Measurements from ENCODE around the gene SLC25A41. TPM values are rescaled to one million over a fixed set of nuclear protein-coding genes. Genes with fewer than 3 reads are reported as not detected.

The SLC25A41 gene
- total RNA-seq, 1 donor from 2014 or later: not detected

- DNase-seq (ENCODE audit: low read depth): no peak
- no peak for FAIRE-seq
- Histone ChIP-seq H3K36me3 (ENCODE audit: control insufficient read depth, insufficient read depth, low read length) (peaks cover 18% of the 10 kb centered on the region), H3K4me3 (ENCODE audit: low read depth, low read length) (peak within 1 kb of the TSS; percentile 66), H3K27me3 (ENCODE audit: control insufficient read depth, insufficient read depth, low read length) (no peaks in the 10 kb centered on the region)
- TF ChIP-seq CTCF (IDR thresholded peaks at IDR 0.05; ENCODE audit: insufficient read depth, low read length, severe bottlenecking): no peak
Measured at GRCh38 chr19:6424195-6424938, 9.2 kb downstream of the SLC25A41 start, which contains the start of gene KHSRP. Gene KHSRP (minus strand): TSS chr19:6424811. CDS start chr19:6424701, 110 bp downstream.

- Histone ChIP-seq H3K4me3 (ENCODE audit: low read depth, low read length) (peak overlapping the region; percentile 66), H3K36me3 (ENCODE audit: control insufficient read depth, insufficient read depth, low read length) (peaks cover 22% of the 10 kb centered on the region), H3K27me3 (ENCODE audit: control insufficient read depth, insufficient read depth, low read length) (no peaks in the 10 kb centered on the region)
- FAIRE-seq: no peak
- peak; percentile 33 for DNase-seq (ENCODE audit: low read depth)
- no peak for TF ChIP-seq CTCF (IDR thresholded peaks at IDR 0.05; ENCODE audit: insufficient read depth, low read length, severe bottlenecking)
Measured at GRCh38 chr19:6423499-6424194, 9.9 kb downstream of the SLC25A41 start.

- FAIRE-seq (no peak), DNase-seq (ENCODE audit: low read depth) (no peak)
- no peaks in the 10 kb centered on the region for H3K27me3 ChIP-seq (ENCODE audit: control insufficient read depth, insufficient read depth, low read length)
- no peak overlapping the region for H3K4me3 ChIP-seq (ENCODE audit: low read depth, low read length)
- H3K36me3 ChIP-seq (ENCODE audit: control insufficient read depth, insufficient read depth, low read length): peaks cover 42% of the 10 kb centered on the region
- no peak for TF ChIP-seq CTCF (IDR thresholded peaks at IDR 0.05; ENCODE audit: insufficient read depth, low read length, severe bottlenecking)
Measured at GRCh38 chr19:6421075-6422014, 12.2 kb downstream of the SLC25A41 start.

- H3K4me3 ChIP-seq (ENCODE audit: low read depth, low read length): no peak overlapping the region
- DNase-seq (ENCODE audit: low read depth) (no peak), FAIRE-seq (no peak)
- H3K36me3 ChIP-seq (ENCODE audit: control insufficient read depth, insufficient read depth, low read length): peaks cover 50% of the 10 kb centered on the region
- TF ChIP-seq CTCF (IDR thresholded peaks at IDR 0.05; ENCODE audit: insufficient read depth, low read length, severe bottlenecking): no peak
- no peaks in the 10 kb centered on the region for H3K27me3 ChIP-seq (ENCODE audit: control insufficient read depth, insufficient read depth, low read length)
Measured at GRCh38 chr19:6418562-6418932, 15.0 kb downstream of the SLC25A41 start.

GRCh38 chr19:6417713-6418561, 15.6 kb downstream of the SLC25A41 start:
- peak; percentile 39 for TF ChIP-seq CTCF (IDR thresholded peaks at IDR 0.05; ENCODE audit: insufficient read depth, low read length, severe bottlenecking)
- H3K27me3 ChIP-seq (ENCODE audit: control insufficient read depth, insufficient read depth, low read length): no peaks in the 10 kb centered on the region
- H3K36me3 ChIP-seq (ENCODE audit: control insufficient read depth, insufficient read depth, low read length): peaks cover 50% of the 10 kb centered on the region
- no peak for DNase-seq (ENCODE audit: low read depth)
- no peak overlapping the region for H3K4me3 ChIP-seq (ENCODE audit: low read depth, low read length)
- FAIRE-seq: no peak

All from bronchial epithelial cell (primary cell).